GM18873 (cell line): ENCODE measurements around the gene MTMR12.

Experiments used
- ATAC-seq: cut with Tn5 transposase; IDR thresholded peaks from one replicate; pipeline ENCODE4 v1.9.1; 2021; ENCODE audit warnings: mild to moderate bottlenecking, moderate library complexity, moderate number of reproducible peaks; ENCODE audit not compliant: unreplicated experiment, low FRiP score

The MTMR12 gene

GRCh38 chr5:32207355-32207634 is 105.4 kb downstream of the MTMR12 start:
- no peak for ATAC-seq

- ATAC-seq = no peak
Observed at GRCh38 chr5:32206509-32207354, 106.0 kb downstream of the MTMR12 start.

- ATAC-seq = no peak
Observed at GRCh38 chr5:32206053-32206452, 106.7 kb downstream of the MTMR12 start.

GRCh38 chr5:32202394-32202793 is 110.3 kb downstream of the MTMR12 start:
- ATAC-seq = no peak

- no peak for ATAC-seq
Observed at GRCh38 chr5:32201122-32201753, 111.5 kb downstream of the MTMR12 start.

GRCh38 chr5:32197032-32197431 is 115.7 kb downstream of the MTMR12 start:
- ATAC-seq = no peak

GRCh38 chr5:32195265-32195664 is 117.5 kb downstream of the MTMR12 start:
- no peak for ATAC-seq

- ATAC-seq = peak; percentile 84
Observed at GRCh38 chr5:32193591-32193990, 119.1 kb downstream of the MTMR12 start.

- ATAC-seq = no peak
Observed at GRCh38 chr5:32190095-32190494, 122.6 kb downstream of the MTMR12 start.

GRCh38 chr5:32187675-32188074 is 125.1 kb downstream of the MTMR12 start:
- ATAC-seq = no peak

- peak; percentile 64 for ATAC-seq
Observed at GRCh38 chr5:32182463-32183063, 130.2 kb downstream of the MTMR12 start.
